Activated CD4-positive, CD25-positive, alpha-beta regulatory T cell treated with anti-CD3 and anti-CD28 coated beads, Interleukin-2, amount 50 U/mL, for 24 hours (primary cell): ENCODE data around the gene CARD11.
"Not testable (repeated sequence)": the region's sequence is repeated elsewhere in the genome, so short reads cannot be mapped to it uniquely, and the experiment has no call there.

Experiments
- ATAC-seq, 2 donors: fragments of 150-1000 bp; cut with Tn5 transposase; one replicate each; pipeline ENCODE4 v1.10.0; 2021; ENCODE audit warnings: mild to moderate bottlenecking in 1 of 2, moderate library complexity in 1 of 2

CARD11 gene

DNA sequence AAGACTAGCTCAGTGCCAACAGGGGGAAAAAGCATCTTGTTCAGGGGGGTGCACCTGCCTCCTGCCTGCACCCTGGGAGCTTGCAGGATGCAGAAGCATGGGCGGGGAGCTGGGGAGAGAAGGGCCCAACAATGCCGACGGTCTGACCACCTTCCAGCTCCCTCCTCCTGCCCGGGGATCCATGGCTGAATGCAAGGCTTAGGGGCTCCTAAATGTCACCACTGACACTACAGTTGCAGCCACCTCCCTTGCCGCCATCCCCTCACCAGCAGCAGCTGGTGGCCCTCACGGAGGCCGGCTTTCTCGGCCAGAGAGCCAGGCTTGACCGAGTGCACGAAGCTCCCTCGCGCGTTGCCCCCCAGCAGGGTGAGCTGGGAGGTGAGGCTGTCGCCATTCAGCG lies 120.8 kb downstream of the CARD11 start:
- no peak for ATAC-seq

GRCh38 chr7:2922348-2922691 lies 121.3 kb downstream of the CARD11 start:
- ATAC-seq: no peak

DNA sequence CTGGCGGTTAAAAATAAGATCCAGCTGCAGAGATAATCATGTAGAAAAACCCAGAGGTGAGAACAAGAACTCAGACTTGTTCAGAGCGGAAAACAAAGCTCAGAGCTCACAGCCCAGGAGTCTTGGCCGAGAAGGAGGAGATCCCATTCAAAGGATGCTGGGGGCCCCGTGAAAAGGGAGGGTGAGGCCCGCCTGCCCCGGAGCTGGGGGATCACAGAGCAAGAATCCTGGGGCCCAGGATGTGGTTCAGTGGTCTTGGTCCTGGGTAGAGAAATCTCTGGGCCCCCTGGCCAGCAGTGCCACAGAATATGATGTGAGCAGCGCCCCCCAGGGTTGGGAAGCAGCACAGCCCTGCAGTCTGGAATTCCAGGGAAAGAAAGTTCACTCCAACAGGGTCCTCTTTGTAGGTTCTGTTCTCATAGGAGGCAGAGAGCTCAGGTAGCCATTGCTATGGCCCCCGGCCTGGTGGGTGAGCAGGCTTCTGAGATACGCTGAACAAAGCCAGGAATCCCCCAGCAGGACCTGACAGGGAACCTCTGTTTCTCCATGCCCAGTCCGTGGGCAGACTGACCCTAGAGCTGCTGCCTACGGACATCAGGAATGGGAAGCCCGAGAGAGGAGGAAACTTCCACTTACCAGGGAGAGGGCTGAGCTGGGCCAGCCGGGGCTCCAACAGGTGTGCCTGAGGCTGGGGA lies 121.9 kb downstream of the CARD11 start:
- ATAC-seq: no peak

GRCh38 chr7:2920956-2921652 lies 122.6 kb downstream of the CARD11 start:
- no peak for ATAC-seq

DNA sequence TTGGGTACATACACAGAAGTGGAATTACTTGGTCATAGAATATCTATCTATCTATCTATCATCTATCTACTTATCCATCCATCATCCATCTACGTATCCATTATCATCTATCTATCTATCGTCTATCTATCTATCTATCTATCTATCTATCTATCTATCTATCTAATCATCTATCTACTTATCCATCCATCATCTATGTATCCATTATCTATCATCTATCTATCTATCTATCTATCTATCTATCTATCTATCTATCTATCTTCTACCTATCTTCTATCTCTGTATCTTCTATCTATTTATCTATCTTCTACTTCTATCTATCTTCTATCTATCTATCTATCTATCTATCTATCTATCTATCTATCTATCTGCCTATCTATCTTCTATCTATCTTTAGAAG lies 123.2 kb downstream of the CARD11 start:
- not testable (repeated sequence) for ATAC-seq

DNA sequence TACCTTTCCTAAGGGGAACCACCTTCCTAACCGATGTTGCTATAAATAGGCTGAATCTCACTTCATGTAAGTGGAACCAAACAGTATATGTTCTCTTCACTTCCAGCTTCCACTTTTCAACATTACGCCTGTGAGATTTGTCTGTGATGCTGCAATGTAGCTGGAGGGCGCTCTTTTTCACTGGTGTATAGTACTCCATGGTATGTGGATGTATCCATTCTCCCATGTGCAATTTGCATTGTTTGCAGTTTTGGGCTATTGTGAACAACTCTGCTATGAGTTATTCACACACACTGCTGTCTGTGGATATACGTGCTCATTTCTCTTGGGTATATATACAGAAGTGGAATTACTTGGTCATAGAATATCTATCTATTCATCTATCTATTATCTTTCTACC lies 123.6 kb downstream of the CARD11 start:
- no peak for ATAC-seq

GRCh38 chr7:2919256-2919655 lies 124.4 kb downstream of the CARD11 start:
- ATAC-seq: no peak

GRCh38 chr7:2918406-2918805 lies 125.3 kb downstream of the CARD11 start:
- no peak for ATAC-seq

DNA sequence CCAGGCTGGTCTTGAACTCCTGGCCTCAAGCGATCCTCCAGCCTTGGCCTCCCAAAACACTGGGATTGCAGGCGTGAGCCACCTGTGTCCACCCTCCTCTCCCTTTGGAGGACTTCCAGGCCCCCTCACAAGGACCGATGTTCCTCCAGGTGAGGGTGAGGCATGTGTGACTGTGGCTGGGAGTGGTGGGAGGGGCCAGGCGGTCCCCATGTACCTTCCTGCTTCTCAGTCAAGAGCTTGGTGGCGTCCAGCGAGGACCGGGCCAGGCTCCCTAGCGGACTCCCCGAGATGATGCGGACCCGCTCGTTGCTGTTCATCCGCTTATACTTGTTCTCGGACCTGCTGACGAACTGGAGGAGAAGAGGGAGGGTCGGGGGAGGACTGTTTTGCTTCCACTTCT lies 128.6 kb downstream of the CARD11 start:
- no peak for ATAC-seq

DNA sequence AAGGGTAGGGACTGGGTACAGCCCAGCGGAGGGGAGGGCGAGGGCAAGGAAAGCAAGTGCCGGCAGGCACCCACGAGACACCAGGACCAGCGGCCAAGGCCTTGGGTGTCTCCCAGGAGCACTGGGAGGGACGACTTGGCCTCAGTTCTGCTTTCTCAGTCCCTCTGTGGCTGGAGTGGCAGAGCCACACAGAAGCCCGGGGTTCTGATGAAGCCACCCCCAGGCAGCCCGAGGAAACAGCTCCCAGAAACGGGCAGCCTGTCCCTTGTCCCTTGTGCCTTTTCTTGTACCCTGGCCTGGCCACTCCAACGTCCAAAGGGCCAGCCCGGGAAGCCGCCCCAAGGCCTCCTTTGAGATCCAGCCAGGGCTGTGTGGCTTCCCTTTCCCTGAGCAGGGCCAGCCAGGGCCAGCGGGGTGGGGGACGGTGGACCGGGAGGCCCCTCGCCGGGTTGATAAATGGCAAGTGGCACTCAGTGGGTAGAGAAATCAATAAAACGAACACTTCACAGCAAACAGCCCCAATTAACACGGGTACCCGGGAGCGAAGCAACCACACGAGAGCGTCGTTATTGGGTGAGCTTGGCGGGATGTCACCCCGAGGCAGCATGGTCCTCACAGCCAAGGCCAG lies 129.8 kb downstream of the CARD11 start:
- ATAC-seq: no peak

GRCh38 chr7:2912684-2913439 lies 130.8 kb downstream of the CARD11 start:
- ATAC-seq: no peak

DNA sequence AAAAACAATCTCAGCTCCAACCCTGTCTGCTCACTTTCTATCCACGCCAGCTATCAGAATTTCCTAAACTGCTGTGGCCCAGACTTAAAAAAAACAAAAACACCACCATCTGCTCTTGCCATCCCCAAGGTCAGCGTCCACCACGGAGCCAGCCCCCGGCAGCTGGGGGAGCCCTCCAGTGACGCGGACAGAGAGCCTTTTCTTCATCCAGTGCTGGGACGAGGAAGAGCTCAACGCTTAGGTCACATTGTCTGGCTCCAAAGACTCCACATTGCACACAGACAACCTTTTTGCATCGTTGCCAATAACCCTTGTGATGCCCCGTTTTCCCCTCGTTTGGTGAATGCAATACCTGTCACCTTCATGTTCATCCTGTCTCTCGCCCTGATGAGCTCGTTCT lies 132.2 kb downstream of the CARD11 start:
- ATAC-seq: no peak

DNA sequence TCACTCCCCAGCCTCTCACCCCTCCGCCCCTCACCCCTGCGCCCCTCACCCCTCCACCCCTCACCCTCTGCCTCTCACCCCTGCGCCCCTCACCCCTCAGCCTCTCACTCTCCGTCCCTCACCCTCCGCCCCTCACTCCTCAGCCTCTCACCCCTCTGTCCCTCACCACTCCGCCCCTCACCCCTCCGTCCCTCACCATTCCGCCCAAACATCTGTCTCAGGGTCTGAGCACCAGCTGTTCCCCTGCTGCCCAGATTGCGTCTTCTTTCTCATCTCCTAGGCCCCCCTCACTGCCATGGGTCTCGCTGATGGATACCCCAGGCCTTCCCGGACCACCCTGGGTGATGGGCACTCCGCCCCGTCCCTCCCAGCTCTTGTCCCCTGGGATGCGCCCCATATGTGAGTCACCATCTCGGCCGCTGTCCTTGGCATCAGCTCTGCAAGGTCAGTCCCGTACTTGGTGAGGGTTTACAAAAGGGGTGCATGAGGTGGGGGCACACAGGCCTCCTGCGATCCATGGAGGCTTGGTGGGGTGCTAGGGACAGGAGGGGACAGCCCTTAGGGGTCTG lies 134.1 kb downstream of the CARD11 start:
- ATAC-seq: no peak

GRCh38 chr7:2909043-2909442 lies 134.6 kb downstream of the CARD11 start:
- no peak for ATAC-seq

- ATAC-seq: no peak
These were observed 135.5 kb downstream of the CARD11 start for GRCh38 chr7:2908103-2908683.

GRCh38 chr7:2906197-2906931 lies 137.3 kb downstream of the CARD11 start:
- peak in 1 of 2 donors; percentile 12 for ATAC-seq

DNA sequence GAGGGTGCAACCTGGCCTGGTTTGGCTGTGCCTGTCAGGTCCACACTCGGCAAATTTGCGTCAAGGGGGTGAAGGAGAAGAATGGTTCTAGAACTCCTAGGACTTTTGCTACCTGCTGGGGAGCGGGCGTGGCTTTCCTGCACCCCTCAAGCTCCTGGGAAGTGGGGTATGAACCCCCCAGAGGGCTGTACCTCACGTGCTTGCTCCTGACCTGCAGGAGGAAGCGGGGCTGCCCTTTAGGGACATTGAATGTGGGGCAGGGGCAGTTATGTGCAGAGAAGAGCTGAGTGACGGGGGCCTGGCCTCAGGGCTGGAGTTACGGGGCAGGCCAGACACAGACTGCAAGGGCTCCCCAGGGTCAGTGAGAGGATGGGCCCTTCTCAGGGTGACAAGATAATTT lies 138.2 kb downstream of the CARD11 start:
- no peak for ATAC-seq

DNA sequence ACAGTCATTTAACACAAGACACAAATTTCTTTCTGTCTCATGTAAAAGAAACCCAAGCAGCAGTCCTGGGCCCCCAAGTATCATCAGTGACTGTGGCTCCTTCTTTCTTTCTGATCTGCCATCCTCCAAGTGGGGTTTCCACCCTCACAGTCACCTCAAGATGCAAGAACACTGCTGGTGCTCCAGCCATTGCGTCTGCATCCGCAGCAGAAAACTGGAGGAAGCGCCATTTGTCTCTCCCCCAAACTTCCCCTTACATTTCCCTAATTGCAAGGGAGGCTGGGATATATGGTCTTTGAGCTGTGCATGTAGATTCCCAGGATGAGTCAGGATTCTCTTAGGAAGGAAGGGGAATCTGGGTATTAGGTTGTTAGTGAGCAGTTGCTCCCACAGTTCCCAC lies 138.6 kb downstream of the CARD11 start:
- ATAC-seq: no peak

DNA sequence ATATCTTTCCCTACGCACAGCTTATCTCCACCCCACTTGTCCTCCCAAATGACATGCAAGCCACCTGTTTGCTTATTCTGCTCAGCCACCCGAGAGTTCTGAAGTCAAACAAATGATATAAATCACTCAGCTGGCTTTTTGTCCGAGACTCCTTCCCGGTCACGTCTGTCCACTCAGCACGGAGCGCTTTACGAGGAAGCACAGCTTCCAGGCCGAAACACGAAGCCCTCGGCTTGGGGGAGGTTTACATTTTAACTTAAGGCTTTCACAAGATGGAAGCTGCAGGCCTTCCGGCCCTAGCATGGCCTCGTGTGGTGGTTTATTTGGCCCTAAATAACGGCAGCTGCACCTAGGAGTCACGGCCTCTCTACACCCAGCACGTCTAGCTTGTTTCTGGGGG lies 139.5 kb downstream of the CARD11 start:
- no peak for ATAC-seq

- ATAC-seq: no peak
These were observed 139.9 kb downstream of the CARD11 start for GRCh38 chr7:2903682-2904162.

GRCh38 chr7:2897023-2897422 lies 146.6 kb downstream of the CARD11 start:
- no peak for ATAC-seq

- ATAC-seq: no peak
These were observed 147.5 kb downstream of the CARD11 start for GRCh38 chr7:2896131-2896530.
